K562 (cell line): ENCODE data around the gene RBM34. TPM values are rescaled to one million over a fixed set of nuclear protein-coding genes. Genes with fewer than 3 reads are reported as not detected.

Experiments
- ATF4 ChIP-seq: fragments of 450-650 bp; formaldehyde crosslinking; IDR thresholded peaks from 2 replicates; pipeline ENCODE4 v1.4.0; 2022; ENCODE audit warnings: mild to moderate bottlenecking, moderate library complexity
- CBFA2T2 ChIP-seq: fragments of 450-650 bp; conservative IDR thresholded peaks from 2 replicates; pipeline ENCODE4 v1.6.1; 2017; ENCODE audit warnings: mild to moderate bottlenecking
- ESRRB ChIP-seq: fragments of 250-450 bp; sonication (Bioruptor Pico); IDR thresholded peaks from 2 replicates; pipeline ENCODE4 v1.5.0; 2020; ENCODE audit warnings: mild to moderate bottlenecking, moderate library complexity, borderline replicate concordance
- HDAC2 ChIP-seq: fragments of 450-650 bp; IDR thresholded peaks from 2 replicates; pipeline ENCODE4 v1.6.1; 2016; ENCODE audit warnings: mild to moderate bottlenecking
- MYNN ChIP-seq, 2 experiments: sonication (generic); formaldehyde crosslinking in 1 of 2; IDR thresholded peaks; 2 replicates each; pipeline versions ENCODE4 v1.5.0 to v1.6.1; 2016 to 2020; ENCODE audit warnings: antibody characterized with exemption in 1 of 2, missing genetic modification reagents in 1 of 2
- NCOA4 ChIP-seq: fragments of 450-650 bp; IDR thresholded peaks from 2 replicates; pipeline ENCODE4 v1.6.1; 2018; ENCODE audit warnings: mild to moderate bottlenecking; ENCODE audit not compliant: partially characterized antibody
- NFIX ChIP-seq: fragments of 250-450 bp; sonication (Bioruptor Pico); IDR thresholded peaks from 2 replicates; pipeline ENCODE4 v1.4.0; 2020; ENCODE audit warnings: low read depth, mild to moderate bottlenecking, moderate library complexity
- PHB2 ChIP-seq: fragments of 450-650 bp; IDR thresholded peaks from 2 replicates; pipeline ENCODE4 v1.6.1; 2017; ENCODE audit warnings: low read depth
- POLR2A ChIP-seq: fragments of 450-650 bp; conservative IDR thresholded peaks from 2 replicates; pipeline ENCODE4 v1.6.1; 2016
- POLR2AphosphoS2 ChIP-seq: IDR thresholded peaks from 2 replicates; pipeline ENCODE4 v1.6.1; 2012; ENCODE audit warnings: low read length, improper control_type of control experiment
- POLR3A ChIP-seq: IDR thresholded peaks from 2 replicates; pipeline ENCODE4 v1.6.1; 2011; ENCODE audit warnings: borderline replicate concordance, mild to moderate bottlenecking, moderate library complexity; ENCODE audit not compliant: insufficient read length, insufficient read depth; ENCODE audit errors: extremely low read depth
- RBM22 ChIP-seq: fragments of 200-400 bp; formaldehyde crosslinking; IDR thresholded peaks from 2 replicates; pipeline ENCODE4 v1.6.1; 2018; ENCODE audit warnings: low read length, low read depth; ENCODE audit not compliant: poor library complexity, severe bottlenecking
- SMAD1 ChIP-seq: fragments of 150-350 bp; IDR thresholded peaks from 2 replicates; pipeline ENCODE4 v1.6.1; 2014; ENCODE audit warnings: low read length, low read depth; ENCODE audit not compliant: partially characterized antibody
- SUPT5H ChIP-seq: fragments of 450-650 bp; IDR thresholded peaks from 2 replicates; pipeline ENCODE4 v1.6.1; 2016
- YY1 ChIP-seq, 3 experiments: IDR thresholded peaks; 2 replicates each; pipeline ENCODE4 v1.6.1; 2011; ENCODE audit warnings: low read length in 2 of 3, mild to moderate bottlenecking in 2 of 3, moderate library complexity in 2 of 3, borderline replicate concordance in 1 of 3, control low read depth in 1 of 3, low read depth in 1 of 3; ENCODE audit not compliant: insufficient read depth in 3 of 3, insufficient replicate concordance in 2 of 3, control insufficient read depth in 1 of 3, insufficient read length in 1 of 3; ENCODE audit errors: extremely low read depth in 1 of 3
- ZNF282 ChIP-seq: sonication (generic); formaldehyde crosslinking; IDR thresholded peaks from 2 replicates; pipeline ENCODE4 v1.8.1; 2023; ENCODE audit warnings: missing genetic modification reagents
- ZNF436 ChIP-seq: fragments of 250-450, 450-650 bp; sonication (Bioruptor Pico); formaldehyde crosslinking; IDR thresholded peaks from 2 replicates; pipeline ENCODE4 v1.7.0; 2020; ENCODE audit warnings: mild to moderate bottlenecking
- polyA plus RNA-seq, 8 experiments: library from polyadenylated mRNA; depleted of rRNA in 4 of 8; stranded (reverse) in 5 of 8; unstranded in 3 of 8; fragments of >200 nt; fragmentation: Nextera tagmentation in 2 of 8; fragmentation: Illumina TruSeq in 1 of 8; extraction: Ambion mirVana in 2 of 8; extraction: Trizol in 1 of 8; gene quantifications; 2 replicates each; pipeline versions ENCODE4 v1.2.1 to v1.2.3, GENCODE V29; 2011 to 2014; ENCODE audit warnings: inconsistent platforms in 1 of 8, missing spikeins in 1 of 8
- total RNA-seq, 7 experiments: library from RNA; depleted of rRNA in 6 of 7; stranded (reverse); fragments of >200 nt in 6 of 7; fragmentation: Illumina TruSeq in 2 of 7; extraction: Trizol in 2 of 7; gene quantifications; 2 replicates each; pipeline versions ENCODE4 v1.2.1 to v1.2.3, GENCODE V29; 2011 to 2021; ENCODE audit warnings: low replicate concordance in 1 of 7
- TF ChIP-seq, protein P1 (sequence below): sonication (generic); formaldehyde crosslinking; IDR thresholded peaks from 2 replicates; pipeline ENCODE4 v1.8.1; 2023; ENCODE audit warnings: mild to moderate bottlenecking, missing genetic modification reagents
- TF ChIP-seq, protein P2 (sequence below): fragments of 150-350 bp; IDR thresholded peaks from 2 replicates; pipeline ENCODE4 v1.6.1; 2014; ENCODE audit warnings: low read depth, mild to moderate bottlenecking, low read length, borderline replicate concordance
- TF ChIP-seq, protein P3 (sequence below): fragments of 450-650 bp; formaldehyde crosslinking; conservative IDR thresholded peaks from 2 replicates; pipeline ENCODE4 v1.4.0; 2022; ENCODE audit warnings: mild to moderate bottlenecking, missing genetic modification characterization

Gene RBM34
- total and polyA plus RNA-seq, 9 of the 15 experiments (the other 6 are each of a cell fraction or from before 2014, with no cell fraction given), result 64.0 to 178 (median 124) TPM

DNA sequence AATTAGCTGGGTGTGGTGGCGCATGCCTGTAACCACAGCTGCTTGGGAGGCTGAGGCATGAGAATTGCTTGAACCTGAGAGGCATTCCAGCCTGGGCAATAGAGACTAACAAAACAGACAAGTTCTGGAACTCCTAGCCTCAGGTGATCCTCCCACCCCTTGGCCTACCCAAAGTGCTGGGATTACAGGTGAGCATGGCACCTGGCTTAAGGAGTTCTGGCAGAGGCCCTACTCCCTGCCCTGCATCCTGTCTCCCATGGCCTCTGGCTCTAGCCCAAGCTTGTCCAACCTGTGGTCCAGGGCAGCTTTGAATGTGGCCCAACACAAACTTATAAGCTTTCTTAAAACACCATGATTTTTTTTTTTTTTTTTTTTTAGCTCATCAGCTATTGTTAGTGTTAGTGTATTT, 52.9 kb downstream of the RBM34 start (continued):
- TF ChIP-seq, protein P1, sequence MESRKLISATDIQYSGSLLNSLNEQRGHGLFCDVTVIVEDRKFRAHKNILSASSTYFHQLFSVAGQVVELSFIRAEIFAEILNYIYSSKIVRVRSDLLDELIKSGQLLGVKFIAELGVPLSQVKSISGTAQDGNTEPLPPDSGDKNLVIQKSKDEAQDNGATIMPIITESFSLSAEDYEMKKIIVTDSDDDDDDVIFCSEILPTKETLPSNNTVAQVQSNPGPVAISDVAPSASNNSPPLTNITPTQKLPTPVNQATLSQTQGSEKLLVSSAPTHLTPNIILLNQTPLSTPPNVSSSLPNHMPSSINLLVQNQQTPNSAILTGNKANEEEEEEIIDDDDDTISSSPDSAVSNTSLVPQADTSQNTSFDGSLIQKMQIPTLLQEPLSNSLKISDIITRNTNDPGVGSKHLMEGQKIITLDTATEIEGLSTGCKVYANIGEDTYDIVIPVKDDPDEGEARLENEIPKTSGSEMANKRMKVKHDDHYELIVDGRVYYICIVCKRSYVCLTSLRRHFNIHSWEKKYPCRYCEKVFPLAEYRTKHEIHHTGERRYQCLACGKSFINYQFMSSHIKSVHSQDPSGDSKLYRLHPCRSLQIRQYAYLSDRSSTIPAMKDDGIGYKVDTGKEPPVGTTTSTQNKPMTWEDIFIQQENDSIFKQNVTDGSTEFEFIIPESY (CRISPR knock-in tag), result no peak
- TF ChIP-seq POLR2A (peak; percentile 76), NFIX (CRISPR knock-in tag) (no peak), NCOA4 (no peak), CBFA2T2 (no peak), SUPT5H (peak; percentile 77), ATF4 (CRISPR knock-in tag) (no peak), ZNF436 (no peak), ESRRB (CRISPR knock-in tag) (no peak), SMAD1 (no peak), POLR2AphosphoS2 (peak; percentile 82; the same call in 1 of the 2 replicates), RBM22 (peak; percentile 32), YY1 (IDR thresholded peaks at IDR 0.05; ENCODE audit: borderline replicate concordance in 1 of 3, control insufficient read depth in 1 of 3, extremely low read depth in 1 of 3, insufficient read depth in 3 of 3, insufficient read length in 1 of 3, insufficient replicate concordance in 2 of 3, low read depth in 1 of 3, low read length in 2 of 3) (no peak), PHB2 (no peak), POLR3A (no peak), MYNN (IDR thresholded peaks at IDR 0.05) (0 out of 2 replicates have a peak, but pooled peaks have one; percentile 43), MYNN (CRISPR knock-in tag; IDR thresholded peaks at IDR 0.05) (no peak), HDAC2 (no peak), ZNF282 (no peak)
- TF ChIP-seq, protein P2, sequence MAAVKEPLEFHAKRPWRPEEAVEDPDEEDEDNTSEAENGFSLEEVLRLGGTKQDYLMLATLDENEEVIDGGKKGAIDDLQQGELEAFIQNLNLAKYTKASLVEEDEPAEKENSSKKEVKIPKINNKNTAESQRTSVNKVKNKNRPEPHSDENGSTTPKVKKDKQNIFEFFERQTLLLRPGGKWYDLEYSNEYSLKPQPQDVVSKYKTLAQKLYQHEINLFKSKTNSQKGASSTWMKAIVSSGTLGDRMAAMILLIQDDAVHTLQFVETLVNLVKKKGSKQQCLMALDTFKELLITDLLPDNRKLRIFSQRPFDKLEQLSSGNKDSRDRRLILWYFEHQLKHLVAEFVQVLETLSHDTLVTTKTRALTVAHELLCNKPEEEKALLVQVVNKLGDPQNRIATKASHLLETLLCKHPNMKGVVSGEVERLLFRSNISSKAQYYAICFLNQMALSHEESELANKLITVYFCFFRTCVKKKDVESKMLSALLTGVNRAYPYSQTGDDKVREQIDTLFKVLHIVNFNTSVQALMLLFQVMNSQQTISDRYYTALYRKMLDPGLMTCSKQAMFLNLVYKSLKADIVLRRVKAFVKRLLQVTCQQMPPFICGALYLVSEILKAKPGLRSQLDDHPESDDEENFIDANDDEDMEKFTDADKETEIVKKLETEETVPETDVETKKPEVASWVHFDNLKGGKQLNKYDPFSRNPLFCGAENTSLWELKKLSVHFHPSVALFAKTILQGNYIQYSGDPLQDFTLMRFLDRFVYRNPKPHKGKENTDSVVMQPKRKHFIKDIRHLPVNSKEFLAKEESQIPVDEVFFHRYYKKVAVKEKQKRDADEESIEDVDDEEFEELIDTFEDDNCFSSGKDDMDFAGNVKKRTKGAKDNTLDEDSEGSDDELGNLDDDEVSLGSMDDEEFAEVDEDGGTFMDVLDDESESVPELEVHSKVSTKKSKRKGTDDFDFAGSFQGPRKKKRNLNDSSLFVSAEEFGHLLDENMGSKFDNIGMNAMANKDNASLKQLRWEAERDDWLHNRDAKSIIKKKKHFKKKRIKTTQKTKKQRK, result no peak
- TF ChIP-seq, protein P3, sequence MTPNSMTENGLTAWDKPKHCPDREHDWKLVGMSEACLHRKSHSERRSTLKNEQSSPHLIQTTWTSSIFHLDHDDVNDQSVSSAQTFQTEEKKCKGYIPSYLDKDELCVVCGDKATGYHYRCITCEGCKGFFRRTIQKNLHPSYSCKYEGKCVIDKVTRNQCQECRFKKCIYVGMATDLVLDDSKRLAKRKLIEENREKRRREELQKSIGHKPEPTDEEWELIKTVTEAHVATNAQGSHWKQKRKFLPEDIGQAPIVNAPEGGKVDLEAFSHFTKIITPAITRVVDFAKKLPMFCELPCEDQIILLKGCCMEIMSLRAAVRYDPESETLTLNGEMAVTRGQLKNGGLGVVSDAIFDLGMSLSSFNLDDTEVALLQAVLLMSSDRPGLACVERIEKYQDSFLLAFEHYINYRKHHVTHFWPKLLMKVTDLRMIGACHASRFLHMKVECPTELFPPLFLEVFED (CRISPR knock-in tag), result peak; percentile 47; the same call in 1 of the 2 replicates
